OCI-LY7 (cell line): ENCODE results near the gene PPP2R3A.

Source experiments
- EZH2phosphoT487 ChIP-seq: fragments of 200-600 bp; sonication (generic); IDR thresholded peaks from 2 replicates; pipeline ENCODE4 v1.6.1; 2018; ENCODE audit warnings: low read depth, borderline replicate concordance, mild to moderate bottlenecking, mixed run types, antibody characterized with exemption, low read length, moderate library complexity, mixed read lengths
- TF ChIP-seq, protein P1 (sequence below): fragments of 200-600 bp; sonication (generic); conservative IDR thresholded peaks from 2 replicates; pipeline ENCODE4 v1.5.1; 2014; ENCODE audit warnings: mild to moderate bottlenecking, antibody characterized with exemption, low read length, moderate library complexity, mixed read lengths

DNA sequence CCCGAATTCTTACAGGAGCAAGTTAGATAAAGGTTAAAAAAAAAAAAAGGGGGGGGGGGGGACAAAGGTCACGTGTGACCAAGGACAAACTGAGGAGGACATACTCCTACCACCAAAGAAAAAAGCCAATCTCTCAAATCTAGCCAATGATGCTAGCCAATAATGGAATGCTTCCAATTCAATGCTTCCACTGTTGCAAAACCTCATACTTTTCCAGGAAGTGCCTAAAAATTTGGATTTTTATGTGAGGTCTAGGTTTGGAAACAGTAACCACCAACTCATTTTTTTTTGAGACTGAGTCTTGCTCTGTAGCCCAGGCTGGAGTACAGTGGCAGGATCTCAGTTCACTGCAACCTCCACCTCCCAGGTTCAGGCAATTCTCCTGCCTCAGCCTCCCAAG, 219.2 kb downstream of the PPP2R3A start:
- TF ChIP-seq EZH2phosphoT487: no peak
- TF ChIP-seq, protein P1, sequence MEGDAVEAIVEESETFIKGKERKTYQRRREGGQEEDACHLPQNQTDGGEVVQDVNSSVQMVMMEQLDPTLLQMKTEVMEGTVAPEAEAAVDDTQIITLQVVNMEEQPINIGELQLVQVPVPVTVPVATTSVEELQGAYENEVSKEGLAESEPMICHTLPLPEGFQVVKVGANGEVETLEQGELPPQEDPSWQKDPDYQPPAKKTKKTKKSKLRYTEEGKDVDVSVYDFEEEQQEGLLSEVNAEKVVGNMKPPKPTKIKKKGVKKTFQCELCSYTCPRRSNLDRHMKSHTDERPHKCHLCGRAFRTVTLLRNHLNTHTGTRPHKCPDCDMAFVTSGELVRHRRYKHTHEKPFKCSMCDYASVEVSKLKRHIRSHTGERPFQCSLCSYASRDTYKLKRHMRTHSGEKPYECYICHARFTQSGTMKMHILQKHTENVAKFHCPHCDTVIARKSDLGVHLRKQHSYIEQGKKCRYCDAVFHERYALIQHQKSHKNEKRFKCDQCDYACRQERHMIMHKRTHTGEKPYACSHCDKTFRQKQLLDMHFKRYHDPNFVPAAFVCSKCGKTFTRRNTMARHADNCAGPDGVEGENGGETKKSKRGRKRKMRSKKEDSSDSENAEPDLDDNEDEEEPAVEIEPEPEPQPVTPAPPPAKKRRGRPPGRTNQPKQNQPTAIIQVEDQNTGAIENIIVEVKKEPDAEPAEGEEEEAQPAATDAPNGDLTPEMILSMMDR: no peak
